PFSK-1 (cell line): Measurements from ENCODE around the gene SUSD6.

Experiments
- POLR2AphosphoS5 ChIP-seq: IDR thresholded peaks from 2 replicates; pipeline ENCODE4 v1.6.1; 2012; ENCODE audit warnings: low read depth, mild to moderate bottlenecking, control low read depth, low read length, moderate library complexity
- SIN3A ChIP-seq: IDR thresholded peaks from 2 replicates; pipeline ENCODE4 v1.6.1; 2012; ENCODE audit warnings: mild to moderate bottlenecking, low read length, moderate library complexity, borderline replicate concordance; ENCODE audit not compliant: insufficient read depth
- TAF1 ChIP-seq: IDR thresholded peaks from 2 replicates; pipeline ENCODE4 v1.6.1; 2012; ENCODE audit warnings: low read length, control low read depth, borderline replicate concordance; ENCODE audit not compliant: insufficient read depth

DNA sequence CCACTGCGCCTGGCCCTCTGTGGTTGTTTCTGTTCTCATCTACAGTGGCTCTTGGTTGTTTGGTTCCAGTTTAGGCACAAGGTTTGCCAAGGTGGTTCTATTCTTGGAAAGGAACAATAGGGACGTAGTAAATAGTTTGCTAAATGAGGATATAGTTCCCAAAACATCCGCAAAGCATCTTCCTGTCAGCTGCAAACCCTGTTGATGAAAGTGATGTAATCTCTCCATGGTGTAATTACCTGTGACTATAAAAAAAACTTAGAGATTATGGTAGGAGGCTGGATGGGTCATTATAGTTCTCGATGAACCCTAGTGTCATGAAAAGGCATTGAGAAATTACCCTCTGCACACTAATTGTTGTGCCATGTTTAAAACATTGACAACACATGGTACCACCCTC, 52.9 kb downstream of the SUSD6 start:
- TF ChIP-seq POLR2AphosphoS5: no peak
- TF ChIP-seq TAF1: no peak
- TF ChIP-seq SIN3A: no peak
